GM12878 (cell line): ENCODE measurements around the gene KIAA0825. TPM values are rescaled to one million over a fixed set of nuclear protein-coding genes. Genes with fewer than 3 reads are reported as not detected.

Experiments used
- ATAC-seq: fragments of 200-7000 bp; cut with Tn5 transposase; 3 replicates; pipeline ENCODE4 v1.9.1; 2020; ENCODE audit warnings: mild to moderate bottlenecking, moderate library complexity
- BruUV-seq: library from RNA; stranded (reverse); fragments of 400-500 nt; replicated peaks from 2 replicates; lab custom pipeline; 2021; lab: Mats Ljungman, UMichigan
- CTCF ChIA-PET: fragments of 300-600 bp; sonication (Branson Sonifier 250); formaldehyde crosslinking; extraction: SDS; loops from one replicate; lab custom pipeline; 2021; ENCODE audit warnings: inconsistent platforms; lab: Yijun Ruan, JAX
- POLR2A ChIA-PET: fragments of 350-600 bp; formaldehyde crosslinking; extraction: SDS; loops from one replicate; lab custom pipeline; 2021; ENCODE audit warnings: inconsistent platforms; lab: Charles Lee
- RAD21 ChIA-PET: fragments of 300-600 bp; sonication (Branson Sonifier 250); formaldehyde crosslinking; loops from one replicate; lab custom pipeline; 2023; ENCODE audit warnings: antibody characterized with exemption; ENCODE audit not compliant: unreplicated experiment; lab: Charles Lee
- SMC1A ChIA-PET: fragments of 300-600 bp; sonication (Branson Sonifier 250); formaldehyde crosslinking; loops from one replicate; lab custom pipeline; 2023; ENCODE audit not compliant: unreplicated experiment, uncharacterized antibody; lab: Charles Lee
- DNase-seq: peaks from one replicate; pipeline ENCODE4 v3.0.0-alpha.2; 2011; ENCODE audit warnings: low read depth, low spot score
- FAIRE-seq: peaks from 3 replicates; lab custom pipeline; 2011; peaks lifted over from hg19 to GRCh38; lab: Jason Lieb, UNC
- H2AFZ ChIP-seq: 2 replicates; pipeline ENCODE4 v1.6.0; 2011; ENCODE audit warnings: low read depth, low read length, control low read depth; ENCODE audit not compliant: control insufficient read depth
- H3K27ac ChIP-seq: 2 replicates; pipeline ENCODE4 v1.5.1; 2011; ENCODE audit warnings: control low read depth; ENCODE audit not compliant: control insufficient read depth, insufficient read depth
- H3K27me3 ChIP-seq, 2 experiments: replicated peaks in 1 of 2; 2 replicates each; pipeline versions ENCODE4 v1.6.0 to v1.6.1; 2011; ENCODE audit warnings: low read length in 1 of 2; ENCODE audit not compliant: control insufficient read depth in 2 of 2, insufficient read depth in 2 of 2
- H3K36me3 ChIP-seq, 2 experiments: 2 replicates each; pipeline ENCODE4 v1.5.1; 2011; ENCODE audit warnings: low read length in 1 of 2; ENCODE audit not compliant: control insufficient read depth in 2 of 2, insufficient read depth in 2 of 2
- H3K4me1 ChIP-seq: 2 replicates; pipeline ENCODE4 v1.6.1; 2011; ENCODE audit warnings: mild to moderate bottlenecking, low read length, moderate library complexity, mixed read lengths; ENCODE audit not compliant: control insufficient read depth, insufficient read depth
- H3K4me2 ChIP-seq: 2 replicates; pipeline ENCODE4 v1.6.0; 2011; ENCODE audit warnings: control low read depth; ENCODE audit not compliant: control insufficient read depth, insufficient read depth
- H3K4me3 ChIP-seq: fragments of 200-600 bp; sonication (generic); 2 replicates; pipeline ENCODE4 v1.5.1; 2016
- H3K79me2 ChIP-seq: 2 replicates; pipeline ENCODE4 v1.6.0; 2011; ENCODE audit warnings: low read length; ENCODE audit not compliant: control insufficient read depth, insufficient read depth
- H3K9ac ChIP-seq: 2 replicates; pipeline ENCODE4 v1.8.0; 2011; ENCODE audit warnings: low read length, control low read depth, mixed read lengths; ENCODE audit not compliant: control insufficient read depth, insufficient read depth
- H3K9me3 ChIP-seq: replicated peaks from 3 replicates; pipeline ENCODE4 v1.5.1; 2011; ENCODE audit warnings: mild to moderate bottlenecking, low read length; ENCODE audit not compliant: control insufficient read depth, insufficient read depth
- H4K20me1 ChIP-seq: 2 replicates; pipeline ENCODE4 v1.6.0; 2011; ENCODE audit not compliant: control insufficient read depth, insufficient read depth
- EED ChIP-seq: sonication (generic); IDR thresholded peaks from 2 replicates; pipeline ENCODE4 v1.6.1; 2016; ENCODE audit warnings: antibody characterized with exemption, low read depth
- HDAC2 ChIP-seq: fragments of 200-600 bp; sonication (generic); IDR thresholded peaks from 2 replicates; pipeline ENCODE4 v1.6.1; 2017
- IRF4 ChIP-seq: IDR thresholded peaks from 2 replicates; pipeline ENCODE4 v1.6.1; 2011; ENCODE audit warnings: low read depth, low read length
- MYB ChIP-seq: fragments of 150-350 bp; IDR thresholded peaks from 2 replicates; pipeline ENCODE4 v1.6.1; 2014; ENCODE audit warnings: mild to moderate bottlenecking, low read depth, low read length, borderline replicate concordance
- NFIC ChIP-seq: IDR thresholded peaks from 2 replicates; pipeline ENCODE4 v1.6.1; 2012; ENCODE audit warnings: low read depth, mild to moderate bottlenecking, inconsistent platforms, low read length, moderate library complexity
- NR2C2 ChIP-seq: IDR thresholded peaks from 2 replicates; pipeline ENCODE4 v1.6.1; 2011; ENCODE audit warnings: borderline replicate concordance, low read depth; ENCODE audit not compliant: control insufficient read depth, insufficient read length
- RUNX3 ChIP-seq: IDR thresholded peaks from 2 replicates; pipeline ENCODE4 v1.6.1; 2012; ENCODE audit warnings: low read length, inconsistent platforms
- SREBF1 ChIP-seq: IDR thresholded peaks from 2 replicates; pipeline ENCODE4 v1.6.1; 2012; ENCODE audit warnings: mild to moderate bottlenecking, low read length
- TCF3 ChIP-seq: IDR thresholded peaks from 2 replicates; pipeline ENCODE4 v1.6.1; 2012; ENCODE audit warnings: low read depth, mild to moderate bottlenecking, low read length, borderline replicate concordance; ENCODE audit not compliant: insufficient read depth
- YBX1 ChIP-seq: fragments of 450-650 bp; IDR thresholded peaks from 2 replicates; pipeline ENCODE4 v1.6.1; 2016; ENCODE audit warnings: antibody characterized with exemption
- ZNF274 ChIP-seq: IDR thresholded peaks from one replicate; pipeline ENCODE4 v1.8.0; 2011; ENCODE audit not compliant: insufficient read length, insufficient read depth
- ZZZ3 ChIP-seq: IDR thresholded peaks from 2 replicates; pipeline ENCODE4 v1.6.1; 2011; ENCODE audit warnings: low read depth; ENCODE audit not compliant: control insufficient read depth, insufficient read length
- WGBS: methylation state at CpG from one replicate; pipeline ENCODE4 v1.1.6; 2016; ENCODE audit warnings: low lambda C conversion rate; ENCODE audit not compliant: insufficient replicate concordance, insufficient coverage; ENCODE audit errors: missing lambda C conversion rate; 5-methylcytosine and 5-hydroxymethylcytosine counted together
- in situ Hi-C: fragments of 300-500 bp; cut with MboI; formaldehyde crosslinking; loops from 9 replicates; pipeline ENCODE4 v1.14.3; 2018; ENCODE audit warnings: mixed read lengths
- intact Hi-C: fragments of 100-400 bp; cut with micrococcal nuclease; formaldehyde crosslinking; loops from one replicate; pipeline ENCODE4 v1.14.2; 2022; ENCODE audit not compliant: unreplicated experiment
- polyA plus RNA-seq, 11 experiments: library from polyadenylated mRNA; depleted of rRNA in 4 of 11; unstranded in 6 of 11; stranded (reverse) in 5 of 11; fragments of >200 nt; fragmentation: Nextera tagmentation in 4 of 11; fragmentation: Illumina TruSeq in 1 of 11; extraction: Ambion mirVana in 4 of 11; extraction: Trizol in 1 of 11; gene quantifications; 1 replicate in 1 of 11; 2 replicates in 10 of 11; pipeline versions ENCODE4 v1.2.1 to v1.2.3, GENCODE V29; 2011 to 2016; ENCODE audit warnings: inconsistent platforms in 2 of 11, missing spikeins in 2 of 11, low read depth in 1 of 11
- total RNA-seq, 4 experiments: library from RNA; depleted of rRNA in 3 of 4; stranded (reverse); fragments of >200 nt in 3 of 4; fragmentation: Illumina TruSeq in 1 of 4; extraction: Trizol in 1 of 4; gene quantifications; 2 replicates each; pipeline versions ENCODE4 v1.2.1 to v1.2.3, GENCODE V29; 2013 to 2021
- TF ChIP-seq, protein P1 (sequence below): IDR thresholded peaks from 2 replicates; pipeline ENCODE4 v1.6.1; 2012; ENCODE audit warnings: improper control_type of control experiment, low read depth, low read length; ENCODE audit not compliant: insufficient replicate concordance
- TF ChIP-seq, protein P2 (sequence below), 3 experiments: IDR thresholded peaks in 2 of 3; conservative IDR thresholded peaks in 1 of 3; 2 replicates each; pipeline ENCODE4 v1.5.1; 2011; ENCODE audit warnings: low read depth in 3 of 3, low read length in 3 of 3, mild to moderate bottlenecking in 3 of 3, control low read depth in 2 of 3, moderate library complexity in 2 of 3, inconsistent platforms in 1 of 3, mixed read lengths in 1 of 3; ENCODE audit not compliant: control insufficient read depth in 2 of 3, insufficient read depth in 1 of 3; ENCODE audit errors: extremely low read depth in 1 of 3

Gene KIAA0825
- total and polyA plus RNA-seq, 10 of the 15 experiments (the other 5 are each of a cell fraction or from before 2014, with no cell fraction given): 0.55 to 1.9 (median 1.5) TPM

DNA sequence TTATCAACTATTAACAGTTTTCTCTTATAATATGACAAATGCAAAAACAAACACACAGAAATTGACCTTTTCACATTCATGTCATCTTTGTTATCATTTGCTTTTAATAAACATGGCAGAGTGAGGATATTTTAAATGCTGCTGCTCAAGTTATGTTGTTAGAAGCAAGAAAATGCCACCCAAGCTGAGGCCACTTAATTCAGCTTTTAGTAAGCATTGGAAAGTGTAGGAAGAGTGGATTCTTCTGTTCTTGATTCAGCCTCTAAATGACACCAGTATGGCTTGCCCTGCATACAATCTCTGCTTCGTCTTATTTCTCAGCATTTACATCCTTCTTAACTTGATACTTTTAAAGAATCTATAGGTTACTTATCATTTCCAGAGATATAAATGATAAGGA is 456.6 kb downstream of the KIAA0825 start:
- no peak overlapping the region for H3K9ac ChIP-seq
- intact Hi-C loops: no loop called here
- H3K9me3 ChIP-seq: no peaks in the 10 kb centered on the region
- H3K4me3 ChIP-seq: no peak overlapping the region
- DNase-seq: no peak
- no peak overlapping the region for H2AFZ ChIP-seq
- H4K20me1 ChIP-seq: no peaks in the 10 kb centered on the region
- H3K27ac ChIP-seq: no peak overlapping the region
- ChIA-PET CTCF (no interaction called here), POLR2A (no interaction called here), SMC1A (no interaction called here), RAD21 (no interaction called here)
- in situ Hi-C loops: no loop called here
- ATAC-seq: no peak
- H3K27me3 ChIP-seq: no peaks in the 10 kb centered on the region
- H3K4me1 ChIP-seq: no peaks in the 10 kb centered on the region
- no peak for FAIRE-seq
- no peak for TF ChIP-seq SREBF1
- TF ChIP-seq NFIC: no peak
- no peak for TF ChIP-seq HDAC2
- TF ChIP-seq, protein P1, sequence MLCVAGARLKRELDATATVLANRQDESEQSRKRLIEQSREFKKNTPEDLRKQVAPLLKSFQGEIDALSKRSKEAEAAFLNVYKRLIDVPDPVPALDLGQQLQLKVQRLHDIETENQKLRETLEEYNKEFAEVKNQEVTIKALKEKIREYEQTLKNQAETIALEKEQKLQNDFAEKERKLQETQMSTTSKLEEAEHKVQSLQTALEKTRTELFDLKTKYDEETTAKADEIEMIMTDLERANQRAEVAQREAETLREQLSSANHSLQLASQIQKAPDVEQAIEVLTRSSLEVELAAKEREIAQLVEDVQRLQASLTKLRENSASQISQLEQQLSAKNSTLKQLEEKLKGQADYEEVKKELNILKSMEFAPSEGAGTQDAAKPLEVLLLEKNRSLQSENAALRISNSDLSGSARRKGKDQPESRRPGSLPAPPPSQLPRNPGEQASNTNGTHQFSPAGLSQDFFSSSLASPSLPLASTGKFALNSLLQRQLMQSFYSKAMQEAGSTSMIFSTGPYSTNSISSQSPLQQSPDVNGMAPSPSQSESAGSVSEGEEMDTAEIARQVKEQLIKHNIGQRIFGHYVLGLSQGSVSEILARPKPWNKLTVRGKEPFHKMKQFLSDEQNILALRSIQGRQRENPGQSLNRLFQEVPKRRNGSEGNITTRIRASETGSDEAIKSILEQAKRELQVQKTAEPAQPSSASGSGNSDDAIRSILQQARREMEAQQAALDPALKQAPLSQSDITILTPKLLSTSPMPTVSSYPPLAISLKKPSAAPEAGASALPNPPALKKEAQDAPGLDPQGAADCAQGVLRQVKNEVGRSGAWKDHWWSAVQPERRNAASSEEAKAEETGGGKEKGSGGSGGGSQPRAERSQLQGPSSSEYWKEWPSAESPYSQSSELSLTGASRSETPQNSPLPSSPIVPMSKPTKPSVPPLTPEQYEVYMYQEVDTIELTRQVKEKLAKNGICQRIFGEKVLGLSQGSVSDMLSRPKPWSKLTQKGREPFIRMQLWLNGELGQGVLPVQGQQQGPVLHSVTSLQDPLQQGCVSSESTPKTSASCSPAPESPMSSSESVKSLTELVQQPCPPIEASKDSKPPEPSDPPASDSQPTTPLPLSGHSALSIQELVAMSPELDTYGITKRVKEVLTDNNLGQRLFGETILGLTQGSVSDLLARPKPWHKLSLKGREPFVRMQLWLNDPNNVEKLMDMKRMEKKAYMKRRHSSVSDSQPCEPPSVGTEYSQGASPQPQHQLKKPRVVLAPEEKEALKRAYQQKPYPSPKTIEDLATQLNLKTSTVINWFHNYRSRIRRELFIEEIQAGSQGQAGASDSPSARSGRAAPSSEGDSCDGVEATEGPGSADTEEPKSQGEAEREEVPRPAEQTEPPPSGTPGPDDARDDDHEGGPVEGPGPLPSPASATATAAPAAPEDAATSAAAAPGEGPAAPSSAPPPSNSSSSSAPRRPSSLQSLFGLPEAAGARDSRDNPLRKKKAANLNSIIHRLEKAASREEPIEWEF: no peak
- TF ChIP-seq IRF4: no peak
- no peak for TF ChIP-seq ZNF274
- TF ChIP-seq TCF3: no peak
- no peak for TF ChIP-seq RUNX3
- no peak for TF ChIP-seq MYB
- TF ChIP-seq, protein P2, sequence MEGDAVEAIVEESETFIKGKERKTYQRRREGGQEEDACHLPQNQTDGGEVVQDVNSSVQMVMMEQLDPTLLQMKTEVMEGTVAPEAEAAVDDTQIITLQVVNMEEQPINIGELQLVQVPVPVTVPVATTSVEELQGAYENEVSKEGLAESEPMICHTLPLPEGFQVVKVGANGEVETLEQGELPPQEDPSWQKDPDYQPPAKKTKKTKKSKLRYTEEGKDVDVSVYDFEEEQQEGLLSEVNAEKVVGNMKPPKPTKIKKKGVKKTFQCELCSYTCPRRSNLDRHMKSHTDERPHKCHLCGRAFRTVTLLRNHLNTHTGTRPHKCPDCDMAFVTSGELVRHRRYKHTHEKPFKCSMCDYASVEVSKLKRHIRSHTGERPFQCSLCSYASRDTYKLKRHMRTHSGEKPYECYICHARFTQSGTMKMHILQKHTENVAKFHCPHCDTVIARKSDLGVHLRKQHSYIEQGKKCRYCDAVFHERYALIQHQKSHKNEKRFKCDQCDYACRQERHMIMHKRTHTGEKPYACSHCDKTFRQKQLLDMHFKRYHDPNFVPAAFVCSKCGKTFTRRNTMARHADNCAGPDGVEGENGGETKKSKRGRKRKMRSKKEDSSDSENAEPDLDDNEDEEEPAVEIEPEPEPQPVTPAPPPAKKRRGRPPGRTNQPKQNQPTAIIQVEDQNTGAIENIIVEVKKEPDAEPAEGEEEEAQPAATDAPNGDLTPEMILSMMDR (IDR thresholded peaks at IDR 0.05 in 2 of 3, conservative IDR thresholded peaks at IDR 0.05 in 1 of 3; ENCODE audit: control insufficient read depth in 2 of 3, extremely low read depth in 1 of 3, insufficient read depth in 1 of 3, low read depth in 3 of 3, low read length in 3 of 3): no peak
- no peak for TF ChIP-seq EED
- no peak for TF ChIP-seq YBX1
- no peak for TF ChIP-seq NR2C2
- no peak for TF ChIP-seq ZZZ3
- WGBS: 29% methylated on average over 1 of the region's 1 CpG
- H3K79me2 ChIP-seq: no peaks in the 10 kb centered on the region
- no peaks in the 10 kb centered on the region for H3K36me3 ChIP-seq
- H3K4me2 ChIP-seq: no peak overlapping the region
- no TSS peak for BruUV-seq
